HAP-1 (cell line): Measurements from ENCODE around the gene PCDH9.

ENCODE experiments used
- DNase-seq, 2 experiments: peaks; one replicate each; pipeline ENCODE4 v3.0.0-alpha.2; 2016 to 2020; ENCODE audit warnings: low spot score in 2 of 2
- H3K27me3 ChIP-seq: fragments of 250-450 bp; sonication (Bioruptor Pico); 2 replicates; pipeline ENCODE4 v1.5.1; 2020; ENCODE audit warnings: low read depth, mild to moderate bottlenecking, moderate library complexity
- H3K36me3 ChIP-seq: fragments of 250-450 bp; sonication (Bioruptor Pico); replicated peaks from 2 replicates; pipeline ENCODE4 v1.5.1; 2020; ENCODE audit warnings: mild to moderate bottlenecking
- H3K4me1 ChIP-seq: fragments of 250-450 bp; sonication (Bioruptor Pico); 2 replicates; pipeline ENCODE4 v1.5.1; 2020; ENCODE audit warnings: mild to moderate bottlenecking
- H3K4me3 ChIP-seq: fragments of 250-450 bp; sonication (Bioruptor Pico); 2 replicates; pipeline ENCODE4 v1.5.1; 2020; ENCODE audit warnings: mild to moderate bottlenecking, moderate library complexity
- H3K9me3 ChIP-seq: fragments of 250-450 bp; sonication (Bioruptor Pico); 2 replicates; pipeline ENCODE4 v1.5.1; 2020; ENCODE audit warnings: mild to moderate bottlenecking, moderate library complexity
- in situ Hi-C: fragments of 300-500 bp; cut with MboI; formaldehyde crosslinking; loops from 3 replicates; pipeline ENCODE4 v1.14.3; 2020; ENCODE audit warnings: low sequenced_read_pairs, inconsistent platforms, mixed read lengths

PCDH9 gene

GRCh38 chr13:66415444-66415843 is 814.7 kb downstream of the PCDH9 start:
- in situ Hi-C loops = no loop called here
- Histone ChIP-seq H3K4me1 (no peaks in the 10 kb centered on the region), H3K4me3 (no peak overlapping the region), H3K36me3 (no peaks in the 10 kb centered on the region), H3K9me3 (no peaks in the 10 kb centered on the region), H3K27me3 (no peaks in the 10 kb centered on the region)
- DNase-seq = no peak

- Histone ChIP-seq H3K9me3 (no peaks in the 10 kb centered on the region), H3K4me3 (no peak overlapping the region), H3K4me1 (no peaks in the 10 kb centered on the region), H3K36me3 (no peaks in the 10 kb centered on the region), H3K27me3 (no peaks in the 10 kb centered on the region)
- DNase-seq = no peak
- in situ Hi-C loops = no loop called here
Measured at GRCh38 chr13:66414066-66414800, 815.9 kb downstream of the PCDH9 start.

- Histone ChIP-seq H3K9me3 (no peaks in the 10 kb centered on the region), H3K36me3 (no peaks in the 10 kb centered on the region), H3K27me3 (no peaks in the 10 kb centered on the region), H3K4me1 (peaks cover 28% of the 10 kb centered on the region), H3K4me3 (no peak overlapping the region)
- in situ Hi-C loops = no loop called here
- DNase-seq = no peak
Measured at GRCh38 chr13:66410314-66410713, 819.8 kb downstream of the PCDH9 start.

GRCh38 chr13:66409542-66409941 is 820.6 kb downstream of the PCDH9 start:
- Histone ChIP-seq H3K27me3 (no peaks in the 10 kb centered on the region), H3K36me3 (no peaks in the 10 kb centered on the region), H3K4me3 (no peak overlapping the region), H3K4me1 (peaks cover 28% of the 10 kb centered on the region), H3K9me3 (no peaks in the 10 kb centered on the region)
- in situ Hi-C loops = no loop called here
- no peak for DNase-seq

GRCh38 chr13:66407128-66407527 is 823.0 kb downstream of the PCDH9 start:
- peak; percentile 54 to 97 for DNase-seq
- H3K36me3 ChIP-seq = no peaks in the 10 kb centered on the region
- no peaks in the 10 kb centered on the region for H3K9me3 ChIP-seq
- no peaks in the 10 kb centered on the region for H3K27me3 ChIP-seq
- in situ Hi-C loops = no loop called here
- H3K4me1 ChIP-seq = peaks cover 28% of the 10 kb centered on the region
- no peak overlapping the region for H3K4me3 ChIP-seq

GRCh38 chr13:66405908-66406802 is 824.0 kb downstream of the PCDH9 start:
- Histone ChIP-seq H3K4me3 (no peak overlapping the region), H3K4me1 (peaks cover 28% of the 10 kb centered on the region), H3K9me3 (no peaks in the 10 kb centered on the region), H3K36me3 (no peaks in the 10 kb centered on the region), H3K27me3 (no peaks in the 10 kb centered on the region)
- DNase-seq = peak; percentile 22 to 53
- in situ Hi-C loops = no loop called here

GRCh38 chr13:66402546-66402945 is 827.6 kb downstream of the PCDH9 start:
- Histone ChIP-seq H3K9me3 (no peaks in the 10 kb centered on the region), H3K27me3 (no peaks in the 10 kb centered on the region), H3K4me1 (peaks cover 18% of the 10 kb centered on the region), H3K4me3 (no peak overlapping the region), H3K36me3 (no peaks in the 10 kb centered on the region)
- in situ Hi-C loops = no loop called here
- no peak for DNase-seq

- Histone ChIP-seq H3K9me3 (no peaks in the 10 kb centered on the region), H3K36me3 (no peaks in the 10 kb centered on the region), H3K4me1 (peaks cover 16% of the 10 kb centered on the region), H3K27me3 (no peaks in the 10 kb centered on the region), H3K4me3 (no peak overlapping the region)
- in situ Hi-C loops = no loop called here
- DNase-seq = no peak
Measured at GRCh38 chr13:66402066-66402465, 828.1 kb downstream of the PCDH9 start.

GRCh38 chr13:66400292-66400691 is 829.8 kb downstream of the PCDH9 start:
- H3K4me3 ChIP-seq = no peak overlapping the region
- H3K36me3 ChIP-seq = no peaks in the 10 kb centered on the region
- no peak for DNase-seq
- H3K27me3 ChIP-seq = no peaks in the 10 kb centered on the region
- in situ Hi-C loops = no loop called here
- no peaks in the 10 kb centered on the region; the same call in 1 of the 2 replicates for H3K4me1 ChIP-seq
- H3K9me3 ChIP-seq = no peaks in the 10 kb centered on the region

GRCh38 chr13:66399873-66400272 is 830.3 kb downstream of the PCDH9 start:
- Histone ChIP-seq H3K36me3 (no peaks in the 10 kb centered on the region), H3K4me1 (no peaks in the 10 kb centered on the region), H3K9me3 (no peaks in the 10 kb centered on the region), H3K4me3 (no peak overlapping the region), H3K27me3 (no peaks in the 10 kb centered on the region)
- in situ Hi-C loops = no loop called here
- DNase-seq = no peak

- in situ Hi-C loops = no loop called here
- DNase-seq = no peak
- H3K4me3 ChIP-seq = no peak overlapping the region
- H3K4me1 ChIP-seq = no peaks in the 10 kb centered on the region
- H3K27me3 ChIP-seq = no peaks in the 10 kb centered on the region
- H3K36me3 ChIP-seq = no peaks in the 10 kb centered on the region
- no peaks in the 10 kb centered on the region for H3K9me3 ChIP-seq
Measured at GRCh38 chr13:66397133-66397532, 833.0 kb downstream of the PCDH9 start.

GRCh38 chr13:66391322-66391721 is 838.8 kb downstream of the PCDH9 start:
- in situ Hi-C loops = no loop called here
- Histone ChIP-seq H3K36me3 (no peaks in the 10 kb centered on the region), H3K4me1 (no peaks in the 10 kb centered on the region), H3K4me3 (no peak overlapping the region), H3K9me3 (no peaks in the 10 kb centered on the region), H3K27me3 (no peaks in the 10 kb centered on the region)
- DNase-seq = no peak

- Histone ChIP-seq H3K27me3 (no peaks in the 10 kb centered on the region), H3K9me3 (no peaks in the 10 kb centered on the region), H3K4me1 (no peaks in the 10 kb centered on the region), H3K4me3 (no peak overlapping the region), H3K36me3 (no peaks in the 10 kb centered on the region)
- DNase-seq = no peak
- in situ Hi-C loops = no loop called here
Measured at GRCh38 chr13:66378894-66379293, 851.2 kb downstream of the PCDH9 start.

- Histone ChIP-seq H3K27me3 (no peaks in the 10 kb centered on the region), H3K4me1 (no peaks in the 10 kb centered on the region), H3K9me3 (no peaks in the 10 kb centered on the region), H3K4me3 (no peak overlapping the region), H3K36me3 (no peaks in the 10 kb centered on the region)
- in situ Hi-C loops = no loop called here
- DNase-seq = no peak
Measured at GRCh38 chr13:66377569-66377968, 852.6 kb downstream of the PCDH9 start.
